Calu3 (cell line): ENCODE data around the gene UMAD1. TPM values are rescaled to one million over a fixed set of nuclear protein-coding genes. Genes with fewer than 3 reads are reported as not detected.
A peak's percentile ranks its signal among the peaks of the same experiment; 100 is the strongest.

Experiments
- BruUV-seq: library from RNA; stranded (reverse); fragments of 400-500 nt; replicated peaks from 2 replicates; lab custom pipeline; 2021; lab: Mats Ljungman, UMichigan
- CTCF ChIA-PET: fragments of 300-600 bp; sonication (Branson Sonifier 250); formaldehyde crosslinking; loops from one replicate; lab custom pipeline; 2022; ENCODE audit warnings: antibody characterized with exemption; lab: Charles Lee
- DNase-seq: peaks from one replicate; pipeline ENCODE4 v3.0.0; 2022
- H3K27ac Mint-ChIP-seq: one replicate; pipeline ENCODE4 v1.8.0; 2022; ENCODE audit warnings: mixed read lengths; ENCODE audit not compliant: unreplicated experiment
- H3K27me3 Mint-ChIP-seq: one replicate; pipeline ENCODE4 v1.8.0; 2022; ENCODE audit warnings: mixed read lengths; ENCODE audit not compliant: unreplicated experiment
- H3K36me3 Mint-ChIP-seq: one replicate; pipeline ENCODE4 v1.8.0; 2022; ENCODE audit warnings: mild to moderate bottlenecking, moderate library complexity, mixed read lengths; ENCODE audit not compliant: insufficient read depth, unreplicated experiment
- H3K4me1 Mint-ChIP-seq: one replicate; pipeline ENCODE4 v1.8.0; 2022; ENCODE audit warnings: mild to moderate bottlenecking, low read depth, mixed read lengths; ENCODE audit not compliant: unreplicated experiment
- H3K4me3 Mint-ChIP-seq: one replicate; pipeline ENCODE4 v1.8.0; 2022; ENCODE audit warnings: mild to moderate bottlenecking, low read depth, moderate library complexity, mixed read lengths; ENCODE audit not compliant: unreplicated experiment
- H3K9me3 Mint-ChIP-seq: one replicate; pipeline ENCODE4 v1.8.0; 2022; ENCODE audit warnings: low read depth, mixed read lengths; ENCODE audit not compliant: unreplicated experiment
- CTCF ChIP-seq: fragments of 200-600 bp; IDR thresholded peaks from one replicate; pipeline ENCODE4 v1.8.0; 2022; ENCODE audit warnings: antibody characterized with exemption; ENCODE audit not compliant: unreplicated experiment
- intact Hi-C: fragments of 100-400 bp; cut with micrococcal nuclease; formaldehyde crosslinking; loops from one replicate; pipeline ENCODE4 v1.10.0; 2022; ENCODE audit not compliant: unreplicated experiment
- total RNA-seq: library from RNA; stranded (reverse); gene quantifications from 2 replicates; pipeline ENCODE4 v1.2.3, GENCODE V29; 2022

The UMAD1 gene
- total RNA-seq, 1 experiment from 2014 or later: 25.2 TPM

DNA sequence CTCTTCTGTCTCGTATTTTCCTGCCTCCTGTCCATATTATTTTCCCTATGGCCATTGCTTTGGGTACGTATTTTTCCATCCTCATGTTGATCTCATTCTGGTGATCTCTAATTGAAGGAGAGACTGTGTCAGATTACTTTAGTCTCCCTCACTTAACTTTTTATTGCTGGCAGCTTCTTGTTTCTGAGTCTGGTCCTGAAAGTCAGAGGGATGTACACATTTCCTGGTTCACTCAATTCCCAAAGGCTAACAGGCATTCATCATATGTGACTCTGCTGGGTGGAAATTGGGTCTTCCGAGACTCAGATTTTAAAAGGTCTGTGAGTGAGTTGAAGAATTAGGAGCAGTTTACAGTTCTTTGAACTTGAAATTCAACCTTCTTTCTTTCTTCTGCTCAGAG, 10.9 kb downstream of the UMAD1 start:
- no peak for DNase-seq
- H3K27ac Mint-ChIP-seq: no peak overlapping the region
- peaks cover 7% of the 10 kb centered on the region for H3K4me1 Mint-ChIP-seq
- CTCF ChIA-PET: no interaction called here
- H3K36me3 Mint-ChIP-seq: peaks cover 6% of the 10 kb centered on the region
- no peak for TF ChIP-seq CTCF
- H3K9me3 Mint-ChIP-seq: no peaks in the 10 kb centered on the region
- no peak overlapping the region for H3K4me3 Mint-ChIP-seq
- BruUV-seq: no TSS peak
- intact Hi-C loops: loop anchor here (10.0 kb wide), 1 partner anchor 563 kb away; no protein-coding TSS in a partner anchor
- H3K27me3 Mint-ChIP-seq: no peaks in the 10 kb centered on the region

- CTCF ChIA-PET: interaction anchor here (1.7 kb wide), 1 partner anchor 11 kb away, joined by 3 read pairs; no protein-coding TSS in a partner anchor
- peaks cover 7% of the 10 kb centered on the region for H3K4me1 Mint-ChIP-seq
- H3K36me3 Mint-ChIP-seq: no peaks in the 10 kb centered on the region
- no peak for DNase-seq
- intact Hi-C loops: loop anchor here (10.0 kb wide), 1 partner anchor 562 kb away; no protein-coding TSS in a partner anchor
- H3K27me3 Mint-ChIP-seq: no peaks in the 10 kb centered on the region
- no peak overlapping the region for H3K27ac Mint-ChIP-seq
- no peak for TF ChIP-seq CTCF
- H3K9me3 Mint-ChIP-seq: no peaks in the 10 kb centered on the region
- no TSS peak for BruUV-seq
- H3K4me3 Mint-ChIP-seq: no peak overlapping the region
Measured at GRCh38 chr7:7652798-7653540, 12.4 kb downstream of the UMAD1 start.

- H3K27me3 Mint-ChIP-seq: no peaks in the 10 kb centered on the region
Measured at GRCh38 chr7:7653593-7654187, 13.1 kb downstream of the UMAD1 start.

More at GRCh38 chr7:7653593-7654187, 13.1 kb downstream of the UMAD1 start:
- Mint-ChIP-seq H3K9me3 (no peaks in the 10 kb centered on the region), H3K27ac (no peak overlapping the region), H3K36me3 (no peaks in the 10 kb centered on the region), H3K4me1 (peaks cover 7% of the 10 kb centered on the region), H3K4me3 (no peak overlapping the region)
- intact Hi-C loops: loop anchor here (10.0 kb wide), 1 partner anchor 561 kb away; no protein-coding TSS in a partner anchor
- peak; percentile 91 for TF ChIP-seq CTCF
- DNase-seq: peak; percentile 58
- BruUV-seq: no TSS peak
- CTCF ChIA-PET: no interaction called here
